Breast epithelium (tissue), 3 donors: ENCODE data around the gene RUVBL2.
"Not testable (repeated sequence)": the region's sequence is repeated elsewhere in the genome, so short reads cannot be mapped to it uniquely, and the experiment has no call there.

Source experiments
- POLR2AphosphoS5 ChIP-seq, 3 donors: sonication (generic); formaldehyde crosslinking; IDR thresholded peaks; one replicate each; pipeline ENCODE4 v1.6.1; 2017; ENCODE audit warnings: antibody characterized with exemption in 3 of 3
- TF ChIP-seq, protein P1 (sequence below), 3 donors: fragments of 450-650 bp; IDR thresholded peaks; one replicate each; pipeline ENCODE4 v1.5.1; 2016 to 2017; ENCODE audit warnings: antibody characterized with exemption in 3 of 3, mild to moderate bottlenecking in 3 of 3, moderate library complexity in 3 of 3

DNA sequence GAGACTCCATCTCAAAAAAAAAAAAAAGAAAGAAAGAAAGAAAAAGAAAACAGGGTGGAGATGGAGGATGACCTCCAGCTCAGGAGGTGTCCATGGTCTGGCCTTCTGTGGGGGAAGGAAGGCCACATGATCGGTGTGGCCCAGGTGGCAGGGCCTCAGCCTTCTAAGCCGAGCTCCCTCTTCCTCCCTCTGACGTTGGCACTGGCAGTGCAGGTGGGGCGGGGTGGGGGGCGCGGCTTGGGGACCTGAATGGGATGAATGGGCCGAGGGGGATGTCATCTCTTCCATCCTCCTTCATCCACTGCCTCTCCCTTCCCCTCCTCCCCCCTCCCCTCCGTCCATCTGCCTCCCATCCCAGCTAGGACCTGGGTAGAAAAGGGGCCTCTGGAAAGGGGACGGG, 46.0 kb downstream of the RUVBL2 start:
- TF ChIP-seq, protein P1, sequence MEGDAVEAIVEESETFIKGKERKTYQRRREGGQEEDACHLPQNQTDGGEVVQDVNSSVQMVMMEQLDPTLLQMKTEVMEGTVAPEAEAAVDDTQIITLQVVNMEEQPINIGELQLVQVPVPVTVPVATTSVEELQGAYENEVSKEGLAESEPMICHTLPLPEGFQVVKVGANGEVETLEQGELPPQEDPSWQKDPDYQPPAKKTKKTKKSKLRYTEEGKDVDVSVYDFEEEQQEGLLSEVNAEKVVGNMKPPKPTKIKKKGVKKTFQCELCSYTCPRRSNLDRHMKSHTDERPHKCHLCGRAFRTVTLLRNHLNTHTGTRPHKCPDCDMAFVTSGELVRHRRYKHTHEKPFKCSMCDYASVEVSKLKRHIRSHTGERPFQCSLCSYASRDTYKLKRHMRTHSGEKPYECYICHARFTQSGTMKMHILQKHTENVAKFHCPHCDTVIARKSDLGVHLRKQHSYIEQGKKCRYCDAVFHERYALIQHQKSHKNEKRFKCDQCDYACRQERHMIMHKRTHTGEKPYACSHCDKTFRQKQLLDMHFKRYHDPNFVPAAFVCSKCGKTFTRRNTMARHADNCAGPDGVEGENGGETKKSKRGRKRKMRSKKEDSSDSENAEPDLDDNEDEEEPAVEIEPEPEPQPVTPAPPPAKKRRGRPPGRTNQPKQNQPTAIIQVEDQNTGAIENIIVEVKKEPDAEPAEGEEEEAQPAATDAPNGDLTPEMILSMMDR (IDR thresholded peaks at IDR 0.05): not testable (repeated sequence)
- not testable (repeated sequence) for TF ChIP-seq POLR2AphosphoS5 (IDR thresholded peaks at IDR 0.05)
